Mucosa of rectum (tissue), 2 donors: ENCODE measurements around the gene TUBGCP3.

Experiments
- H3K27ac ChIP-seq, 2 donors: one replicate each; pipeline ENCODE4 v1.7.0; 2013; ENCODE audit warnings: inconsistent platforms in 2 of 2, low read depth in 2 of 2, low read length in 2 of 2
- H3K27me3 ChIP-seq, 2 donors: one replicate each; pipeline ENCODE4 v1.7.0; 2013; ENCODE audit warnings: low read length in 2 of 2; ENCODE audit not compliant: control insufficient read depth in 2 of 2, insufficient read depth in 2 of 2
- H3K36me3 ChIP-seq, 2 donors: one replicate each; pipeline ENCODE4 v1.7.0; 2013; ENCODE audit warnings: low read length in 2 of 2; ENCODE audit not compliant: control insufficient read depth in 2 of 2, insufficient read depth in 2 of 2
- H3K4me1 ChIP-seq, 2 donors: one replicate each; pipeline ENCODE4 v1.7.0; 2013; ENCODE audit warnings: low read length in 2 of 2, mild to moderate bottlenecking in 1 of 2; ENCODE audit not compliant: control insufficient read depth in 2 of 2, insufficient read depth in 2 of 2
- H3K4me3 ChIP-seq, 2 donors: one replicate each; pipeline ENCODE4 v1.7.0; 2013; ENCODE audit warnings: low read length in 2 of 2
- H3K9ac ChIP-seq, 2 donors: one replicate each; pipeline ENCODE4 v1.7.0; 2013; ENCODE audit warnings: low read length in 2 of 2, low read depth in 1 of 2, mild to moderate bottlenecking in 1 of 2
- H3K9me3 ChIP-seq, 2 donors: one replicate each; pipeline ENCODE4 v1.7.0; 2013; ENCODE audit warnings: low read length in 2 of 2; ENCODE audit not compliant: control insufficient read depth in 2 of 2
- donor health status: healthy.
- donor health status: Normal muscosa, but diverticular disease.

Gene TUBGCP3

DNA sequence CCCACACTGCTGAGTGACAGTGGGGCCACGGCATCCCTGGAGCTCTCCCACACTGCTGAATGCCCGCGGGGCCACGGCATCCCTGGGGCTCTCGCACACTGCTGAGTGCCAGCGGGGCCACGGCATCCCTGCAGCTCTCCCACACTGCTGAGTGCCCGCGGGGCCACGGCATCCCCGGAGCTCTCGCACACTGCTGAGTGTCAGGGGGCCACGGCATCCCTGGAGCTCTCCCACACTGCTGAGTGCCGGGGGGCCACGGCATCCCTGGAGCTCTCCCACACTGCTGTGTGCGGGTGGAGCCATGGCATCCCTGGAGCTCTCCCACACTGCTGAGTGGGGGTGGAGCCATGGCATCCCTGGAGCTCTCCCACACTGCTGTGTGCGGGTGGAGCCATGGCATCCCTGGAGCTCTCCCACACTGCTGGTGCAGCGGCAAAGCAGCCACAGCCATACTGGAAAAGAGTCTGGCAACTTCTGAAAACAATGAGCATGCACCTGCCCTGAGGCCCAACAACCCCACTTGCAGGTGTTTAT lies 8.6 kb downstream of the TUBGCP3 start:
- H3K27me3 ChIP-seq, result no peaks in the 10 kb centered on the region
- peaks cover 4 to 8% of the 10 kb centered on the region in 2 donors for H3K4me1 ChIP-seq
- H3K36me3 ChIP-seq, result no peaks in the 10 kb centered on the region
- no peak overlapping the region for H3K4me3 ChIP-seq
- no peak overlapping the region for H3K27ac ChIP-seq
- no peaks in the 10 kb centered on the region for H3K9me3 ChIP-seq
- H3K9ac ChIP-seq, result no peak overlapping the region

DNA sequence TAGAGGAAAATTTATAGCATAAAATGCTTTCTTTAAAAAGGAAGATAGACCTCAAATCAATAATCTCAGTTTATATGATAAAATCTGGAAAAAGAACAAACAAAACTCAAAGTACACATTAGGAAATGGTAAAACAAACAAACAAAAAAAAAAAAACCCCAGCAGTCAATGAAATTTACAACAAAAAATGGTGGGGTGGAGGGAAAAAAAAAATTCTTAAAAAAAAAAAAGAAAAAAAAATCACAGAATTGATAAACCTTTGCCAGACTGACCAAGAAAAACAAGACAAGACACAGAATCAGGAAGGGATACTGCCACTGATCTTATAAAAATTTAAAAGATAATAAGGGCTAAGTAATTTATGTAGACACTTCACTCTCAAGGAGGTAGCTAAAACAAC lies 11.2 kb downstream of the TUBGCP3 start:
- no peaks in the 10 kb centered on the region for H3K27me3 ChIP-seq
- H3K36me3 ChIP-seq, result no peaks in the 10 kb centered on the region
- no peak overlapping the region for H3K27ac ChIP-seq
- H3K4me1 ChIP-seq, result peaks cover 4 to 8% of the 10 kb centered on the region in 2 donors
- no peaks in the 10 kb centered on the region for H3K9me3 ChIP-seq
- no peak overlapping the region for H3K4me3 ChIP-seq
- no peak overlapping the region for H3K9ac ChIP-seq

DNA sequence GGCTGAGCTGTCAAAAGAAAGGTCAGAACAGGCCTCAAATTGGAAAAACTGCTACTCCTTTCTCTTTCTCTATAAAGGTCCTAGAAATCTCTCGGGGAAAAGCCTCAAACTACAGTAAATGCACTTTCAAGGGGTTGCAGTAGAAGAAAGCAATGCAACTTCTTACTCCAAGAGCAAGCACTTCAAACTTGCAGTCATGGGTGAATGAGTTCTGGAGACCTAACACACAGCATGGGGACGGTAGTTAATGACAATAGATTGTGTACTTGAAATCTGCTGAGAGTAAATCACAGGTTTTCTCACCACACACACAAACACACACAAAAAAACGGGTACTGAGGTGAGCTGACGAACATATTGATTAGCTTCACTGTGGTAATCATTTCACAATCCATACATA lies 11.8 kb downstream of the TUBGCP3 start:
- peaks cover 4 to 8% of the 10 kb centered on the region in 2 donors for H3K4me1 ChIP-seq
- no peaks in the 10 kb centered on the region for H3K36me3 ChIP-seq
- no peak overlapping the region for H3K4me3 ChIP-seq
- no peak overlapping the region for H3K27ac ChIP-seq
- H3K9ac ChIP-seq, result no peak overlapping the region
- H3K9me3 ChIP-seq, result no peaks in the 10 kb centered on the region
- no peaks in the 10 kb centered on the region for H3K27me3 ChIP-seq

DNA sequence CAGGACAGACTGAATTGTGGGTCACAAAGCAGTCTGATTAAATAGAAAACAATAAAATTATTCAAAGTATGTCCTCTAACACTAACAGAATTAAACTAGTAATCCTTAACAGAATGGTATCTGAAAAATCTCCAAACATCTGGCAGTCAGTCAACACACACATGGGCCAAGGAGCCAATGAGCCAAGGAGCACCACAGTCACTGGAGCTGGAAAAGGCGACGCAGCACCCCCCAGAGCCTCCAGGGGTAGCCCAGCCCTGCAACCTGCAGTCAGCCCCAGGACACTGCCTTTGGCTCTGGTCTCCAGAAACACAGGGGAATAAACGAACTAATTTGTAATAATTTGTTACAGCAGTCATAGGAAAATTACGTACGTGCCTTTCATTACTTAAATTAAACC lies 12.3 kb downstream of the TUBGCP3 start:
- H3K9me3 ChIP-seq, result no peaks in the 10 kb centered on the region
- no peak overlapping the region for H3K27ac ChIP-seq
- H3K4me3 ChIP-seq, result no peak overlapping the region
- no peaks in the 10 kb centered on the region for H3K36me3 ChIP-seq
- H3K9ac ChIP-seq, result no peak overlapping the region
- H3K27me3 ChIP-seq, result no peaks in the 10 kb centered on the region
- peaks cover 4 to 8% of the 10 kb centered on the region in 2 donors for H3K4me1 ChIP-seq

DNA sequence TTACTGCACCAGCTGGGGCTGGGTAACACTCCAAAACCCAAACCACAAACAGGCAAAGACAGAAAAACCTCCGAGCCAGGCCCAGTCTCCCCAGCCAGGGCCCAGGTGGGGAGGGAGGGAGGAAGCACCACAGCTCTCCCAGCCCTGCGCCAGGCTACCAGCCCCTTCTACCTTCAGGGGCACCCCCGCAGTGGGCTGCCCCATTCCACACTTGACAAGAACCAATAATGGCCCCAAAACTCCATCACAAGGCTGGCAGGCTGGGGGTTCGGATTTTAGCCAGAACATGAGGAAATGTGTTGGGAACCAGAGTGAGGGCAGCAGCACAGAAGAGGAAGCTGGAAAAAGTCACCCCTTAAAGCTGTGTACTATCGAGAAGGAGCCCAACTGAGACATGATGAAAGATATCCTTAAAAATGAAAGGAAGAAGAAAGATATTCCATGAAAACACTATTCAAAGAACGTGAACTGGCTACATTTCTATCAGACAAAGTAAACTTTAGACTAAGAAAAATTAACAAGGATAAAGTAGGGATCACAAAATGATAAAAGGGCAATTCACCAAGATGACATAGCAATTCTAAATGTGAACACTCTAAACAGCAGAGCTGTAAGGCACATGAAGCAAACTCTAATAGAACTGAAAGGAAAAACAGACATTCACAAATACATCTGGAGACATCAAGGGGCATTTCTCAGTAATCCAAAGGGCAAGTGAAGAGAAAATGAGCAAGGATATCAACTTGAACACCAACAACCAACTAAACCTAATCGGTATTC lies 12.9 kb downstream of the TUBGCP3 start:
- H3K36me3 ChIP-seq, result no peaks in the 10 kb centered on the region
- H3K27me3 ChIP-seq, result no peaks in the 10 kb centered on the region
- H3K4me3 ChIP-seq, result no peak overlapping the region
- no peak overlapping the region for H3K27ac ChIP-seq
- no peak overlapping the region for H3K9ac ChIP-seq
- peaks cover 4 to 8% of the 10 kb centered on the region in 2 donors for H3K4me1 ChIP-seq
- H3K9me3 ChIP-seq, result no peaks in the 10 kb centered on the region

DNA sequence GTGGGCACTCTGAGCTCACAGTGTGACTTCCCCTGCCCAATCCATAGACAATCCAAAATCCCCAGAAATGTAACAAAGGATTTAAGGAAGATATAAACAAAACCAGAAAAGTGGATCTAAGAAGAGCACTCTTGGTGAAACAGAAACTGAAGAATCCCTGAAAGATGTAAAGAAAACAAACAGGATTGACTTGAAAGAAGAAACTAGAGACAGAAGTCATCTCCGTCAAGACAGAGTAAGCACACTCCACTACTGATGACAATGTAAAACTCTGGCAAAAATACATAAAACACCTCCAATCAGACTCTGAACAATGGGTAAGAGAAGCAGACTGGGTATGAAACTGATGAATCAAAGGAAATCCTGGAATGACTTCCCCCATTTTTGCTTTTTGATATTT lies 13.5 kb downstream of the TUBGCP3 start:
- Histone ChIP-seq H3K27ac (no peak overlapping the region), H3K9ac (no peak overlapping the region)

DNA sequence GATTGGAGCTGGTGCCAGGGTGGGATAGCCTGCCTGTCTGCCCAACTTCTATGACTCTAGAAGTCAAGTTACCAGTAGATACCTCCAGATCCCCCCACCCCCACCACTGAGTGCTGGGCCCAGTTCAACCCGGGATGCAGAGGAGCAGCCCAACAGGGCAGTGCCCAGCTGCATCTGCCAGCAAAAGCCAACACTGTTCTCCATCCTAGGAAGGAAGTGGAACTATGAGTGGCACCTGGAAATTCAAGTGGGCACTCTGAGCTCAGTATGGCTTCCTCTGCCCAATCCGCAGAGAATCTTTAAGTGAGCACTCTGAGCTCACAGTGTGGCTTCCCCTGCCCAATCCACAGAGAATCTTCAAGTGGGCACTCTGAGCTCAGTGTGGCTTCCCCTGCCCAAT lies 14.2 kb downstream of the TUBGCP3 start:
- Histone ChIP-seq H3K27me3 (no peaks in the 10 kb centered on the region), H3K4me3 (no peak overlapping the region), H3K9me3 (no peaks in the 10 kb centered on the region), H3K4me1 (peaks cover 4 to 8% of the 10 kb centered on the region in 2 donors), H3K9ac (no peak overlapping the region), H3K27ac (no peak overlapping the region), H3K36me3 (peaks cover 0 to 1% of the 10 kb centered on the region in 2 donors)

More for the DNA sequence above, 13.5 kb downstream of the TUBGCP3 start:
- peaks cover 4 to 8% of the 10 kb centered on the region in 2 donors for H3K4me1 ChIP-seq
- H3K9me3 ChIP-seq, result no peaks in the 10 kb centered on the region
- no peak overlapping the region for H3K4me3 ChIP-seq
- no peaks in the 10 kb centered on the region for H3K36me3 ChIP-seq
- H3K27me3 ChIP-seq, result no peaks in the 10 kb centered on the region

DNA sequence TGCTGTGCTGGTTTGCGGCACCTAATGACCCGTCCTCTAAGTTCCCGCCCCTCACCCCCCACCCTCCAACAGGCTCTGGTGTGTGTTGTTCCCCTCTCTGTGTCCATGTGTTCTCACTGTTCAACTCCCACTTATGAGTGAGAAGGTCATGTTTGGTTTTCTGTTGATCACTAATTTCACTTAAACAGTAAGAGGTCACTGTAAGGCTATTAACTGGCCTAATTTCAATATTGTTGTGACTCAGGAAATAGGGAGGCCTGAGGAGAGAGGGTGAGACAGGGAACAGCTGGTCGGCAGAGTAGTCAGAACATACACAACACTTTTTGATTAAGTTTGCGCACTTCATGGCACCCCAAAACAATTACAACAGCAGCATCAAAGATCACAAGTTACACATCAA lies 15.6 kb downstream of the TUBGCP3 start:
- no peak overlapping the region for H3K4me3 ChIP-seq
- no peak overlapping the region for H3K27ac ChIP-seq
- H3K4me1 ChIP-seq, result peaks cover 4 to 8% of the 10 kb centered on the region in 2 donors
- no peak overlapping the region for H3K9ac ChIP-seq
- H3K9me3 ChIP-seq, result no peaks in the 10 kb centered on the region
- H3K36me3 ChIP-seq, result peaks cover 7 to 15% of the 10 kb centered on the region in 2 donors
- H3K27me3 ChIP-seq, result no peaks in the 10 kb centered on the region

DNA sequence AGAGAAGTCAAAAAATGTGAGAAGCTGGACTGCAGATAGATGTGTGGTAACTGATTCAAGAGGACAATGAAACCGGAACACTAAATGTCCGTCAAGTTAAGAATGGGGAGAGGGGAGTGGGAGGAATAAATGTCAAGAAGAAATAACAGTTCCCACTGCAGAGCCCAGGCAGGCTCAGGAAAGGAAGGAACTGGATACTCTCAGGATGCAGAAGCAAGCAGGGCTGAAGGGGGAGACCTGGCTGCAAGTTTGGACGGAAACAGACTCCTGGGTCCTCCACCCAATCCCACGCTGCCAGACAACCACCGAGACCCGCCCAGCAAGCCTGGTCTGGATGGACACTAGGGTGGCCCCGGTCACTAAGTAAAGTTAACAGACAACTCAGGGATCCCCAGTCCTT lies 18.1 kb downstream of the TUBGCP3 start:
- H3K36me3 ChIP-seq, result peaks cover 9 to 22% of the 10 kb centered on the region in 2 donors
- H3K4me1 ChIP-seq, result peaks cover 0 to 4% of the 10 kb centered on the region in 2 donors
- H3K9ac ChIP-seq, result no peak overlapping the region
- no peaks in the 10 kb centered on the region for H3K9me3 ChIP-seq
- no peak overlapping the region for H3K27ac ChIP-seq
- no peak overlapping the region for H3K4me3 ChIP-seq
- H3K27me3 ChIP-seq, result no peaks in the 10 kb centered on the region

DNA sequence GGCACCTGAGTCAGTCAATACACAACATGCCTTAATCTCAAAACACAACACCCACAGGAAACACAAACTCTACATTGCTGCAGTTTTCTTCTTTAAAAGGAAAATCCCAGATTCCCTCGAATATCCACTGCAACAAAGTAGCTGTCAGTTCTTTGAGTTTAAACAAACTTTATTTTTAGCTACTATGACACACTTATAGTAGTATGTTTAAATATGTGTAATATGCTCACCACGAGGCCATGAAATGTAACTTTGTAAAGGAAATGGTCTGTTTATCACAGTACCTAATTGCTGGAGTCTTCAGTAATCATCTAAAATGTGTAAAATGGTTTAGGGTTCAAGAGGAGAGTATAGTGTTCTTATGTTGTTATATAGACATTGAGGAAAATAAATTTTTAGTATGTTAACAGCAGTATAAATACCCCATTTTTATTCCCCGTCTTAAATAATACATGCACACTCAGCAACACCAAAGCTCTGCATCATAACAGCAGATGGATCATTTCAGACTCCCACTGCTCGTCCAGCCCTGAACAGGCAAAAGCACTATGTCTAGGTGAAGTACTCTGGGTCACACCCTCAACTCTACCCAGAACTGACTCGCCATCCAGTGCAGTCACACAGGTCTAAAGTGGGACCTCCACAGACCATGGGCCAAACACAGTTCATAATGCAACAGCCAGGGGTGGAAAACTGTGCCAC lies 20.6 kb downstream of the TUBGCP3 start:
- H3K4me3 ChIP-seq, result no peak overlapping the region

More for the DNA sequence above, 20.6 kb downstream of the TUBGCP3 start:
- Histone ChIP-seq H3K27ac (no peak overlapping the region), H3K27me3 (no peaks in the 10 kb centered on the region), H3K36me3 (peaks cover 18 to 34% of the 10 kb centered on the region in 2 donors), H3K9ac (no peak overlapping the region), H3K4me1 (no peaks in the 10 kb centered on the region), H3K9me3 (no peaks in the 10 kb centered on the region)
